Activated CD8-positive, alpha-beta T cell treated with anti-CD3 and anti-CD28 coated beads for 36 hours (primary cell): ENCODE results near the gene FBXO45. TPM values are rescaled to one million over a fixed set of nuclear protein-coding genes. Genes with fewer than 3 reads are reported as not detected.

ENCODE experiments used
- ATAC-seq: fragments of 200-7000 bp; cut with Tn5 transposase; one replicate; pipeline ENCODE4 v1.10.0; 2021; ENCODE audit warnings: mild to moderate bottlenecking, moderate library complexity
- CTCF ChIA-PET: fragments of 350-600 bp; sonication (Branson Sonifier 250); formaldehyde crosslinking; loops from one replicate; lab custom pipeline; 2021; ENCODE audit warnings: antibody characterized with exemption; lab: Charles Lee
- POLR2A ChIA-PET: fragments of 350-600 bp; sonication (Branson Sonifier 250); formaldehyde crosslinking; loops from one replicate; lab custom pipeline; 2021; ENCODE audit warnings: antibody characterized with exemption; lab: Charles Lee
- DNase-seq: peaks from one replicate; pipeline ENCODE4 v3.0.0-alpha.2; 2020
- H3K27ac Mint-ChIP-seq: one replicate; pipeline ENCODE4 v1.8.0; 2021; ENCODE audit warnings: mild to moderate bottlenecking, mixed read lengths
- H3K27me3 Mint-ChIP-seq: one replicate; pipeline ENCODE4 v1.8.0; 2021; ENCODE audit warnings: mixed read lengths
- H3K36me3 Mint-ChIP-seq: one replicate; pipeline ENCODE4 v1.8.0; 2021; ENCODE audit warnings: low read depth, mixed read lengths
- H3K4me1 Mint-ChIP-seq: one replicate; pipeline ENCODE4 v1.8.0; 2021; ENCODE audit warnings: low read depth, mixed read lengths
- H3K4me3 Mint-ChIP-seq: one replicate; pipeline ENCODE4 v1.8.0; 2021; ENCODE audit warnings: mild to moderate bottlenecking, moderate library complexity, mixed read lengths
- H3K9me3 Mint-ChIP-seq: one replicate; pipeline ENCODE4 v1.8.0; 2021; ENCODE audit warnings: mixed read lengths
- intact Hi-C: fragments of 100-400 bp; cut with micrococcal nuclease; formaldehyde crosslinking; loops from one replicate; pipeline ENCODE4 v1.10.0; 2022
- total RNA-seq, 2 experiments: library from RNA; stranded (reverse); gene quantifications; one replicate each; pipeline ENCODE4 v1.2.3, GENCODE V29; 2021
- TF ChIP-seq, protein P1 (sequence below): fragments of 200-600 bp; IDR thresholded peaks from one replicate; pipeline ENCODE4 v1.8.0; 2022; ENCODE audit warnings: antibody characterized with exemption, mild to moderate bottlenecking

The FBXO45 gene
- total RNA-seq, 2 experiments from 2014 or later: 18.2 TPM

DNA sequence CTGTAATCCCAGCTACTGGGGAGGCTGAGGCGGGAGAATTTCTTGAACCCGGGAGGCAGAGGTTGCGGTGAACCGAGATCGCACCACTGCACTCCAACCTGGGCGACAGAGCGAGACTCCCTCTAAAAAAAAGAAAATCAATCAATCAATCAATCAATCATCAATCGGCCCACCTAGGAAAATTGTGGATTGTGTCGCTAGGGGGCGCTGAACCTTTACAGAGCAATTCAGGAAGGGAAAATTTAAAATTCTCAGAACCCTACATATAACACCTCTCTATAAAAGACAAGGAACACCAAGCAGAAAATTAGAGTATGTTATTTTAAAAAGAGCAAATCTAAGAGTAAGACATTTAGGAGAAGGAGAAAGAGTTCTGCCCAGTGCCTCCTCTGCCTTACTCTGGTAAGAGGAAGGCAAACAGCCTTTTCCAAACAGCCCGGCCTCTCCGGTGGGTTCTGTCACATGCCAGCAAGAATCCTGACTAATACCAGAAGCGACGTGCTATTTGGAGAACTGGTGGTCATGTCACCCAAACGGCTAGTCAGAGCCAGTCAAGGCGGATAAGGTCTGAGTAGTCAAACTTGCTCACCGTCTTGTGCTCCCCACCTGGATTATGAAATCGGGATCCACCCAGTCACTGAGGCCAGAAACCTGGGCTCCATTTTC lies 31.0 kb upstream of the FBXO45 start:
- Mint-ChIP-seq H3K36me3 (no peaks in the 10 kb centered on the region), H3K4me3 (no peak overlapping the region), H3K4me1 (no peaks in the 10 kb centered on the region), H3K9me3 (no peaks in the 10 kb centered on the region), H3K27ac (no peak overlapping the region), H3K27me3 (peaks cover 1% of the 10 kb centered on the region)
- TF ChIP-seq, protein P1, sequence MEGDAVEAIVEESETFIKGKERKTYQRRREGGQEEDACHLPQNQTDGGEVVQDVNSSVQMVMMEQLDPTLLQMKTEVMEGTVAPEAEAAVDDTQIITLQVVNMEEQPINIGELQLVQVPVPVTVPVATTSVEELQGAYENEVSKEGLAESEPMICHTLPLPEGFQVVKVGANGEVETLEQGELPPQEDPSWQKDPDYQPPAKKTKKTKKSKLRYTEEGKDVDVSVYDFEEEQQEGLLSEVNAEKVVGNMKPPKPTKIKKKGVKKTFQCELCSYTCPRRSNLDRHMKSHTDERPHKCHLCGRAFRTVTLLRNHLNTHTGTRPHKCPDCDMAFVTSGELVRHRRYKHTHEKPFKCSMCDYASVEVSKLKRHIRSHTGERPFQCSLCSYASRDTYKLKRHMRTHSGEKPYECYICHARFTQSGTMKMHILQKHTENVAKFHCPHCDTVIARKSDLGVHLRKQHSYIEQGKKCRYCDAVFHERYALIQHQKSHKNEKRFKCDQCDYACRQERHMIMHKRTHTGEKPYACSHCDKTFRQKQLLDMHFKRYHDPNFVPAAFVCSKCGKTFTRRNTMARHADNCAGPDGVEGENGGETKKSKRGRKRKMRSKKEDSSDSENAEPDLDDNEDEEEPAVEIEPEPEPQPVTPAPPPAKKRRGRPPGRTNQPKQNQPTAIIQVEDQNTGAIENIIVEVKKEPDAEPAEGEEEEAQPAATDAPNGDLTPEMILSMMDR: peak; percentile 86
- ChIA-PET POLR2A (no interaction called here), CTCF (interaction anchor here (0.6 to 3.2 kb wide), 8 partner anchors 9 to 172 kb away, joined by 3 to 19 read pairs (median 8); no protein-coding TSS in a partner anchor)
- peak; percentile 80 for DNase-seq
- ATAC-seq: no peak
- intact Hi-C loops: loop anchor here (10.0 kb wide), 1 partner anchor 147 kb away; no protein-coding TSS in a partner anchor

DNA sequence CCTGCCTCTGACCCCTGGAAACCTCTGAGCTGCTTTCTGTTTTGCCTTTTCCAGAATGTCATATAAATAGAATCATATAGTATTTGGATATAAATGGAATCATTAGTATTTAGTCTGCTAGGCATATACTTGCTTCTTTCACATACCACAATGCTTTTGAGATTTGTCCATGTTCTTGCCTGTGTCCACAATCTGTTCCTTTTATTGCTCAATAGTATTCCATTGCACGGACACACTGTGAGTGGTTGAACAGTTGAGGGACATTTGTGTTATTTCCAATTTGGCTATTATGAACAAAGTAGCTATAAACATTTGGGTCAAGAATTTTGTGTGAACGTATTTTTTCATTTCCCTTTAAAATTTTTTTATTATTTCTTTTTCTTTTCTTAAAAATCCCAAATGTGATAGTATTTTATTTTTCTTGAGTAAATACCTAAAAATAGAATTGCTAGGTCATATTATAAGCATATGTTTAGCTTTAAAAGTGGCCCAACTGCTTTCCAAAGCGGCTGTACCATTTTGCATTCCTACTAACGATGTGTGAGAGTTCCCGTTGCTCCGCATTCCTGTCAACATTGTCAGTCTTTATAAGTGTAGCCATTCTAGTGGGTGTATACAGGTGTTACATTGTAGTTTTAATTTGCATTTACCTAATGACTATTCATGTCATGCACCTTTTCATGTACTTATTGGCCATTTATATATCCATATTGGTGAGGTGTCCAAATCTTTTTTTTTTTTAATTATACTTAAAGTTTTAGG lies 26.6 kb upstream of the FBXO45 start:
- intact Hi-C loops: no loop called here
- H3K4me1 Mint-ChIP-seq: no peaks in the 10 kb centered on the region
- H3K9me3 Mint-ChIP-seq: no peaks in the 10 kb centered on the region
- ChIA-PET POLR2A (interaction anchor here (0.7 to 1.2 kb wide), 2 partner anchors 11 to 33 kb away, joined by 3 to 4 read pairs; no protein-coding TSS in a partner anchor), CTCF (interaction anchor here (2.1 kb wide), 1 partner anchor 13 kb away, joined by 11 read pairs; no protein-coding TSS in a partner anchor)
- no peak for ATAC-seq
- no peaks in the 10 kb centered on the region for H3K36me3 Mint-ChIP-seq
- no peak overlapping the region for H3K4me3 Mint-ChIP-seq
- TF ChIP-seq, protein P1: no peak
- no peaks in the 10 kb centered on the region for H3K27me3 Mint-ChIP-seq
- DNase-seq: no peak
- no peak overlapping the region for H3K27ac Mint-ChIP-seq

DNA sequence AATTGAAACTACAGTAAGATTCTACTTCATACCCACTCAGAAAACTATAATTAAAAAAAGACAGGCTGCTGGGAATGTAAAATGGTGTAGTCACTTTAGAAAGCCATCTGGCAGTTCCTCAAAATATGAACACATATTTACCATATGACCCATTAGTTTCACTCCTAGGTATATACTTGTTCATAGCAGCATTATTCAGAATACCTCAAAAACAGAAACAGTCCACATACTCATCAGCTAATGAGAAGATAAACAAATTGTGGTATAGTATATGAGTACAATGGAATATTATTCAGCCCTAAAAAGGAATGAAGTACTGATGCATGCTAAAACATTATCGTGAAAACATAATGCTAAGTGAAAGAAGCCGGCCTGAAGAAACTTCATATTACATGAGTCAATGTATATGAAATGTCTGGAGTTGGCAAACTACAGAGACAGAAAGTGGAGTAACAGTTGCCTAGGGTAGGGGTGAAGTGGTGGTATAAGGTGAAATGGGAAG lies 23.9 kb upstream of the FBXO45 start:
- TF ChIP-seq, protein P1: no peak
- no peak overlapping the region for H3K27ac Mint-ChIP-seq
- DNase-seq (no peak), ATAC-seq (no peak)
- no peaks in the 10 kb centered on the region for H3K4me1 Mint-ChIP-seq
- ChIA-PET CTCF (no interaction called here), POLR2A (no interaction called here)
- no peak overlapping the region for H3K4me3 Mint-ChIP-seq
- peaks cover 8% of the 10 kb centered on the region for H3K9me3 Mint-ChIP-seq
- intact Hi-C loops: no loop called here
- H3K27me3 Mint-ChIP-seq: no peaks in the 10 kb centered on the region
- H3K36me3 Mint-ChIP-seq: peaks cover 2% of the 10 kb centered on the region

- ChIA-PET POLR2A (interaction anchor here (0.9 kb wide), 1 partner anchor 147 kb away, joined by 3 read pairs; no protein-coding TSS in a partner anchor), CTCF (interaction anchor here (0.8 to 1.0 kb wide), 2 partner anchors 9 to 24 kb away, joined by 3 read pairs; no protein-coding TSS in a partner anchor)
- TF ChIP-seq, protein P1: no peak
- intact Hi-C loops: no loop called here
- no peaks in the 10 kb centered on the region for H3K4me1 Mint-ChIP-seq
- H3K36me3 Mint-ChIP-seq: peaks cover 5% of the 10 kb centered on the region
- ATAC-seq: no peak
- H3K27me3 Mint-ChIP-seq: no peaks in the 10 kb centered on the region
- H3K4me3 Mint-ChIP-seq: no peak overlapping the region
- no peak for DNase-seq
- no peak overlapping the region for H3K27ac Mint-ChIP-seq
- peaks cover 17% of the 10 kb centered on the region for H3K9me3 Mint-ChIP-seq
Measured at GRCh38 chr3:196546537-196546936, 21.9 kb upstream of the FBXO45 start.
